AG04449 (cell line): ENCODE results near the gene IRF9.

Experiments used
- CTCF ChIA-PET: fragments of 350-600 bp; formaldehyde crosslinking; extraction: SDS; loops from one replicate; lab custom pipeline; 2021; ENCODE audit warnings: antibody characterized with exemption; lab: Yijun Ruan, JAX
- POLR2A ChIA-PET: fragments of 400-600, 350-600 bp; formaldehyde crosslinking; extraction: SDS; loops from one replicate; lab custom pipeline; 2020; ENCODE audit warnings: antibody characterized with exemption, inconsistent platforms; lab: Yijun Ruan, JAX
- DNase-seq: peaks from one replicate; pipeline ENCODE4 v3.0.0-alpha.2; 2010; ENCODE audit warnings: low read depth, low spot score
- H3K4me3 ChIP-seq: 2 replicates; pipeline ENCODE4 v1.5.1; 2011; ENCODE audit warnings: low read depth, mild to moderate bottlenecking, control low read depth, low read length
- TF ChIP-seq, protein P1 (sequence below): IDR thresholded peaks from one replicate; pipeline ENCODE4 v1.5.1; 2011; ENCODE audit warnings: mild to moderate bottlenecking, moderate library complexity, low read length, control low read depth, inconsistent platforms; ENCODE audit not compliant: insufficient read depth; ENCODE audit errors: missing control alignments

The IRF9 gene

DNA sequence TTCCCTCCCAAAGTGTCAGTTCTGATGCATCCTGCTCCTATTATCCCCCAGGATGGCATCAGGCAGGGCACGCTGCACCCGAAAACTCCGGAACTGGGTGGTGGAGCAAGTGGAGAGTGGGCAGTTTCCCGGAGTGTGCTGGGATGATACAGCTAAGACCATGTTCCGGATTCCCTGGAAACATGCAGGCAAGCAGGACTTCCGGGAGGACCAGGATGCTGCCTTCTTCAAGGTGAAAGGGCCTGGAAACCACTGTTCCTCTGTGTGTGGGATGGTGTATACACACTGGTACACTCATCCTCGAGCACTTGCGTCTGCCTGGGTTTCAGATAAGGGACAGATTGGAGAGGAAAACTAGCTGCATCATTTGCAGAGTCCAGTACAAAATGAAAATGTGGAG is 1.0 kb downstream of the IRF9 start:
- CTCF ChIA-PET, result interaction anchor here (1.1 to 6.9 kb wide), 18 partner anchors 8 to 147 kb away, joined by 3 to 165 read pairs (median 17); partner anchors contain the start of genes DCAF11, DHRS1, EMC9 and IPO4
- POLR2A ChIA-PET, result interaction anchor here (0.7 to 2.7 kb wide), 9 partner anchors 8 to 80 kb away, joined by 3 to 9 read pairs (median 5); partner anchors contain the start of genes DCAF11, IPO4, NRL and PSME2
- no peak for DNase-seq
- peak overlapping the region; percentile 93 for H3K4me3 ChIP-seq
- TF ChIP-seq, protein P1, sequence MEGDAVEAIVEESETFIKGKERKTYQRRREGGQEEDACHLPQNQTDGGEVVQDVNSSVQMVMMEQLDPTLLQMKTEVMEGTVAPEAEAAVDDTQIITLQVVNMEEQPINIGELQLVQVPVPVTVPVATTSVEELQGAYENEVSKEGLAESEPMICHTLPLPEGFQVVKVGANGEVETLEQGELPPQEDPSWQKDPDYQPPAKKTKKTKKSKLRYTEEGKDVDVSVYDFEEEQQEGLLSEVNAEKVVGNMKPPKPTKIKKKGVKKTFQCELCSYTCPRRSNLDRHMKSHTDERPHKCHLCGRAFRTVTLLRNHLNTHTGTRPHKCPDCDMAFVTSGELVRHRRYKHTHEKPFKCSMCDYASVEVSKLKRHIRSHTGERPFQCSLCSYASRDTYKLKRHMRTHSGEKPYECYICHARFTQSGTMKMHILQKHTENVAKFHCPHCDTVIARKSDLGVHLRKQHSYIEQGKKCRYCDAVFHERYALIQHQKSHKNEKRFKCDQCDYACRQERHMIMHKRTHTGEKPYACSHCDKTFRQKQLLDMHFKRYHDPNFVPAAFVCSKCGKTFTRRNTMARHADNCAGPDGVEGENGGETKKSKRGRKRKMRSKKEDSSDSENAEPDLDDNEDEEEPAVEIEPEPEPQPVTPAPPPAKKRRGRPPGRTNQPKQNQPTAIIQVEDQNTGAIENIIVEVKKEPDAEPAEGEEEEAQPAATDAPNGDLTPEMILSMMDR, result no peak

DNA sequence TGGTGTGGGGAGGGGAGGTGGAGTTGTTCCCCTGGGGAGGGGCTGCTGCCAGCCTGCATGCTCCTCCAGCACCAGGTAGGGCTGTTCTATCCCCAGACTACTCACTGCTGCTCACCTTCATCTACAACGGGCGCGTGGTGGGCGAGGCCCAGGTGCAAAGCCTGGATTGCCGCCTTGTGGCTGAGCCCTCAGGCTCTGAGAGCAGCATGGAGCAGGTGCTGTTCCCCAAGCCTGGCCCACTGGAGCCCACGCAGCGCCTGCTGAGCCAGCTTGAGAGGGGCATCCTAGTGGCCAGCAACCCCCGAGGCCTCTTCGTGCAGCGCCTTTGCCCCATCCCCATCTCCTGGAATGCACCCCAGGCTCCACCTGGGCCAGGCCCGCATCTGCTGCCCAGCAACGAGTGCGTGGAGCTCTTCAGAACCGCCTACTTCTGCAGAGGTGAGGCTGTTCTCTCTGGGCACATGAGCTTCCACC is 3.5 kb downstream of the IRF9 start:
- DNase-seq, result no peak
- TF ChIP-seq, protein P1, result no peak
- no peak overlapping the region for H3K4me3 ChIP-seq
- ChIA-PET POLR2A (no interaction called here), CTCF (interaction anchor here (1.0 to 2.1 kb wide), 3 partner anchors 23 to 144 kb away, joined by 3 to 5 read pairs (median 4); partner anchors contain the start of genes CIDEB and EMC9)

DNA sequence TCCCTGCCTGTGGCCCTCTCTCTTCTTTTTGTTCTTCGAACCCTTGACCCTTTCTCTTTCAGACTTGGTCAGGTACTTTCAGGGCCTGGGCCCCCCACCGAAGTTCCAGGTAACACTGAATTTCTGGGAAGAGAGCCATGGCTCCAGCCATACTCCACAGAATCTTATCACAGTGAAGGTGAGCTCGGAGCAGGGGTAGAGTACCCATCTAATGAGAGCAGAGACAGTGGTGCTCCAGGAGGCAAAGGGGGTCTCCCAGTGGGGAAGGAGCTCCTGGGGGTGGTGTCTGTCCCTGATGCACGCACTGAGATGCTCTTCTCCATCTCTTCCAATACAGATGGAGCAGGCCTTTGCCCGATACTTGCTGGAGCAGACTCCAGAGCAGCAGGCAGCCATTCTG is 4.7 kb downstream of the IRF9 start:
- ChIA-PET CTCF (interaction anchor here (0.9 to 2.1 kb wide), 2 partner anchors 8 to 142 kb away, joined by 3 to 5 read pairs; partner anchors contain the start of gene CIDEB), POLR2A (no interaction called here)
- DNase-seq, result no peak
- TF ChIP-seq, protein P1, result no peak
- no peak overlapping the region for H3K4me3 ChIP-seq

DNA sequence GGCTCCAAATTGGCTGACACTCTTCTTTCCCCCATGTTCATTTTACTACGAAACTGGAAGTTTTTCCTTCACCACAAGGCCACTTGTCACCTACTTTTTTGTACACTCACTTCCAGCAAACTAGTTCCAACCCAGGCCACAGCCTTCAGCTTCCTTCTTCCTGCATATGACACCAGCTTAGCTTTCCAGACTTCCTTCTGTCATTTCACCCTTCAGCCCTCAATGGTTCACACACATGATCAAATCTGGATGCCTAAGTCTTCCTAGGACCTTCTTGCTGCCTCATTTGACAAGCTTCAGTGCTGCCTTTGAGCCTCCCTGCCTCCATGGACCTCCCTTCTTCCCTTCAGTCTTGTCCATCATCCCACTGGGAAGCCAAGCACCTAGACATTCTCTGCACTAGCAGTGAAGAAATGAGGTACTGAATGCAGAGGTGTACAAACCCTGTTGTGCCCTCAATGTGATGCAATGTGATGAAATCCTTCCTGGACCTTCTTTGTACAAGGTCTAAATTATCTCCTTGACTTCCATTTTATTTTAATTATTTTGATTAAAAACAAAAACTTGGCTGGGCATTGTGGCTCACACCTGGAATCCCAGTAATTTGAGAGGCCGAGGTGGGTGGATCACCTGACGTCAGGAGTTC is 6.5 kb downstream of the IRF9 start:
- POLR2A ChIA-PET, result interaction anchor here (1.0 kb wide), 1 partner anchor 21 kb away, joined by 3 read pairs; the partner anchor contains the start of gene PSME2
- TF ChIP-seq, protein P1, result no peak
- H3K4me3 ChIP-seq, result no peak overlapping the region
- no peak for DNase-seq
- CTCF ChIA-PET, result no interaction called here

DNA sequence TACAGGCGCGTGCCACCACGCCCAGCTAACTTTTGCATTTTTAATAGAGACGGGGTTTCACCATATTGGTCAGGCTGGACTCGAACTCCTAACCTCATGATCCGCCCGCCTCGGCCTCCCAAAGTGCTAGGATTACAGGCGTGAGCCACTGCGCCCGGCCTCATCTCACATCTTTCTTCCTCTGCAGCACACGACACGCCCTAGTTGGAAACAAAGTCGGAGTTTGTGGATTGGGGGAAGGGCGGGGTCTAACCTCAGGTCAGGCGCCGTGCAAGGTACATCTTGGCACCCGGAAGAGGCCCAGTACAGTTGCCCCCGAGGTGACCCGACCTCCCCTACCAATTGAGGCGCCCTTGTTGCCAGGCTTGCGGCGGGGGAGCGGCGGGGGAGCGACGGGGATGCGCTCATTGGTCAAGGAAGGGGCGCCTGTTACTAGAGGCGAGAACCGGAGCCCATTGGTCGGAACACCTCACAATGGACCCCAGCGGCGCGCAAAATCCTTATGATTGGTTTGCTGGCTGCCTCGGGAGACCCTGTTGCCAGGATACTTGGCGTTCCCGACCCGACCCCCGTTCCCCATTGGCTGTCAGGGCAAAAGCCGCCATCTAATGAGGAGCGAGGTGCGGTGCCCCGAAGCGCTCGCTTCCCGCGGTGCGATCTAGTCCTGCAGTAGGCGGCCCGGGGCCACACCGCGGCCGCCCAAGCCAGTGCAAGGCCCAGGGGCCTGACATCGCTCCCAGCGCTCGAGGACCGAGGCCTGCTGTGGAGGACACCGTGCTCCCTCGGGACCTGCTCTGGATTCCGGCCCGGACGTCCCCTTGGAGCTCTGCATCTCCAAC is 10.6 kb downstream of the IRF9 start, which contains the start of gene REC8:
REC8 (plus strand) TSS at position 659 of the 839 bp plus-strand sequence. CDS start 473 bp downstream, outside the sequence.
- H3K4me3 ChIP-seq, result peak within 1 kb of the TSS; percentile 45
- CTCF ChIA-PET, result interaction anchor here (0.6 to 3.0 kb wide), 3 partner anchors 10 to 21 kb away, joined by 3 to 23 read pairs (median 22); partner anchors contain the start of gene IRF9
- TF ChIP-seq, protein P1, result no peak
- DNase-seq, result no peak
- POLR2A ChIA-PET, result no interaction called here
